ENCODE results near the gene ZBTB44.
"Not testable (repeated sequence)": the region's sequence is repeated elsewhere in the genome, so short reads cannot be mapped to it uniquely, and the experiment has no call there.

The ZBTB44 gene

DNA sequence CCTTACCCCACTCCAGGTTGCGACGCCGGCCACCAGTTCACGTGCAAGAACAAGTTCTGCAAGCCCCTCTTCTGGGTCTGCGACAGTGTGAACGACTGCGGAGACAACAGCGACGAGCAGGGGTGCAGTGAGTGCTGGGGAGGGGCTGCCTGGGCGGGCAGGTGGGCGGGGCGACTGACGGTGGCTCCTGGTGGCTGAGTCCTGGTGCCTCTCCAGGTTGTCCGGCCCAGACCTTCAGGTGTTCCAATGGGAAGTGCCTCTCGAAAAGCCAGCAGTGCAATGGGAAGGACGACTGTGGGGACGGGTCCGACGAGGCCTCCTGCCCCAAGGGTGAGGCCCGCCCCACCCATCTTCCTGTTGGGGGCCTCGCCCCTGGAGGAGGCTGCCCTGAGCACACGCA, 116.4 kb downstream of the ZBTB44 start:
- no peak for DNase-seq (ENCODE audit: low read depth)

DNA sequence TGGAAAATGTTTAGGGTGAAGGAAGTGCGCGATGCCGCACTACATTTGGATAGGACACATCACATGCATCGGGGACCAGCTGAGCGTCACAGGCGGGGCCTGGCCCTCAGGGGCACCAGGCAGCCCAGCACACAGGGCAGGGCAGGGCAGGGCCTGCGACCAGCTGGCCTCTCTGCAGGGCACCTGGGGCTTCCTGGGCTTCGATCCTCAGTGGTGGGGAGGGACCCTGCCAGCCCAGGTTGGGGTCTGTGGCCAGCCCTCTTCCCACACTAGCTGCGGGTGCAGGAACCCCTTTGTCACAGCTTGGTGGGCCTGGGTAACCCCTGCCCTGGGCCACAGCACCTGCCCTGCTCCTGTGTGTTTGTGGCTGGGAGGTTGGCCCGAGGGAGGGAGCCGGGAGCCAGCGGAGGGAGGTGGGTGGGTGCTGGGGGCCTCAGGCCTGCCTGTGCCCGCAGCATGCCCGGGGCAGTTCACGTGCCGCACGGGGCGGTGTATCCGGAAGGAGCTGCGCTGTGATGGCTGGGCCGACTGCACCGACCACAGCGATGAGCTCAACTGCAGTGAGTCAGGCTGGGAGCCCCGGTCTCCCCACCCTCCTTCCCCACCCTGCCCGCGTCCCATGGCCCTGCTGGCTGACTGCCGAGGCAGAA, 117.2 kb downstream of the ZBTB44 start:
- DNase-seq (ENCODE audit: low read depth) = no peak

DNA sequence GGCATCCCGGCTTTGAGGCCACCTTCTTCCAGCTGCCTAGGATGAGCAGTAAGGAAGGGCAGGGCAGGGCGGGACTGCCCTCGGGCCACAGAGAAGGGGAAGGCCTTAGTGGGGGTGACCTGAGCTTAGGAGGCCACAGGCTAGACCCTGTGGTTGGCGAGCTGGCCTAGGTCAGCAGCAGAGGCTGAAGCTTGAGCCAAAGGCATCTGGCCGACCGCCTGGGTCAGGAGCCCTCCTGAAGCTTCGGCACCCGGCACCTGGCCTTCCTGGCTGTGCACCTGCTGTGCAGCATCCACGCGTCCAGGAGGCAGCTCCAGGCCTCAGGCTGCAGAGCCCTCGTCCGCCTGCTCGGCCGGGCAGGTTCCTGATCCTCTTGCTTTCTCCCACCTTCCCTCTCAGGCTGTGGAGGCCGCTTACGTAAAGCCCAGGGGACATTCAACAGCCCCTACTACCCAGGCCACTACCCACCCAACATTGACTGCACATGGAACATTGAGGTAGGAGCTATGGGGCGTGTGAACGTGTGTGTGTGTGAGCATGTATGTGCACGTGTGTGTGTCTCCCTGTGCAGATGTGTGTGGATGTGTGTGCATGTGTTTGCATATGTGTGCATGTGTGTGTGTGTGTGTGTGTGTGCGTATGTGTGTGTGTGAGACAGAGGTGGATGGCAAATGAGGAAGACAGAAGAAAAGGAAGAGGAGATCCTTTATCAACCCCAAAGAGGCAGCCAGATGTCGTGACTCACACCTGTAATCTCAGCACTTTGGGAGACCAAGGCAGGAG, 120.3 kb downstream of the ZBTB44 start:
- no peak for DNase-seq (ENCODE audit: low read depth)

DNA sequence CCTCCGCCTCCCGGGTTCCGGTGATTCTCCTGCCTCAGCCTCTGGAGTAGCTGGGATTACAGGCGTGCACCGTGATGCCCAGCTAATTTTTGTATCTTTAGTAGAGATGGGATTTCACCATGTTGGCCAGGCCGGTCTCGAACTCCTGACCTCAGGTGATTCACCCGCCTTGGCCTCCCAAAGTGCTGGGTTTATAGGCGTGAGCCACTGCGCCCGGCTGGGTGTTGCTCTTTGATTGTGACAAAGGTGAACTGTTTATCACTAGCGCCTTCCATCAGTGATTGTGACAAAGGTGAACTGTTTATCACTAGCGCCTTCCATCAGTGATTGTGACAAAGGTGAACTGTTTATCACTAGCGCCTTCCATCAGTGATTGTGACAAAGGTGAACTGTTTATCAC, 121.2 kb downstream of the ZBTB44 start:
- DNase-seq (ENCODE audit: low read depth) = not testable (repeated sequence)

DNA sequence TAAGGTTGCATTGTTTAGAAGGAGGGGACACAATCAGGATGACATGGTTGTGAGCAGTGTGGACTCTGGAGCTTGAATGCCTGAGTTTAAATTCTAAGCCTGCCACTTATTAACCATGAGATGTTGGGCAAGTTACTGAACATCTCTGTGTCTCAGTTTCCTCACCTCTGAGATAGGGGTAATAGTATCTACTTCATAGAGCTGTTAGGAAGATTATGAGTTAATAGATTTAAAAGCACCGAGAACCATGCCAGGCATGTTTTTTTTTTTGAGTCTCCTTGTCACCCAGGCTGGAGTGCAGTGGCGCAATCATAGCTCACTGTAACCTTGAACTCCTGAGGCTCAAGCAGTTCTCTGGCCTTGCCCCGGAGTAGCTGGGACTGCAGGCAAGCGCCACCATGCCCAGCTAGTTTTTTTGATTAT, 121.9 kb downstream of the ZBTB44 start:
- DNase-seq (ENCODE audit: low read depth) = no peak

DNA sequence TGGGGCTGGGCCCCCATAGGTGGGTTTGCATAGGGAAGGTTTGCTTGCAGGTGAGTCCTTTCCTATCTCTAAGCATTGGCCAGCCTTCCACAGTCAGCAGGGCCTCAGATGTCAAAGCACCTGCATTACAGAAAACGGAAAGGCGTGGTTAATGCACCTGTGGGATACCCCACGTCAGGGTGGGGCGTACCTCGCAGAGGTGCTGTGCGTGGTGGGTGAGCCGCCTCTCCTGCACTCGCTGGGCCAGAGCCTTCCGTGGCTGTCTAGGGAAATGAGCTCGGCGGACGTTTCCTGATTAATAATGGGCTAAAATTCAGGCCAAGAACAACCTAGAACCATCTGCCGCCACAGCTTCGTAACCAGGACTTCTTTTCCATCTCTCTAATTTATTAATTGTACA, 122.8 kb downstream of the ZBTB44 start:
- no peak for DNase-seq (ENCODE audit: low read depth)

DNA sequence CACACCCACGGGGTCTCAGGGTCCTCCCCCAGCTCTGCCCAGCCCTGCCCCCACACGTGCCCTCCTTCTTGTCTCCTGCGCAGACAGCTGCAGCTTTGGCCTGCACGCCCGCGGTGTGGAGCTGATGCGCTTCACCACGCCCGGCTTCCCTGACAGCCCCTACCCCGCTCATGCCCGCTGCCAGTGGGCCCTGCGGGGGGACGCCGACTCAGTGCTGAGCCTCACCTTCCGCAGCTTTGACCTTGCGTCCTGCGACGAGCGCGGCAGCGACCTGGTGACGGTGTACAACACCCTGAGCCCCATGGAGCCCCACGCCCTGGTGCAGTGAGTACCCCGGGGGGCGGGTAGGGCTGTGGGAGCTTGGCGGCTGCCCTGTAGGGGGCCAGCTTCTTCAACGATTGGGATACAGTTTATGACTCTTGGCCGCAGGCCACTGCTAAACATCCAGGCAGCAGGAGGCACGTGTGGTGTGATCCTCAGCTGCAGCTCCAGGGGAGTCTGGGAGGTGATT, 124.3 kb downstream of the ZBTB44 start:
- no peak for DNase-seq (ENCODE audit: low read depth)

DNA sequence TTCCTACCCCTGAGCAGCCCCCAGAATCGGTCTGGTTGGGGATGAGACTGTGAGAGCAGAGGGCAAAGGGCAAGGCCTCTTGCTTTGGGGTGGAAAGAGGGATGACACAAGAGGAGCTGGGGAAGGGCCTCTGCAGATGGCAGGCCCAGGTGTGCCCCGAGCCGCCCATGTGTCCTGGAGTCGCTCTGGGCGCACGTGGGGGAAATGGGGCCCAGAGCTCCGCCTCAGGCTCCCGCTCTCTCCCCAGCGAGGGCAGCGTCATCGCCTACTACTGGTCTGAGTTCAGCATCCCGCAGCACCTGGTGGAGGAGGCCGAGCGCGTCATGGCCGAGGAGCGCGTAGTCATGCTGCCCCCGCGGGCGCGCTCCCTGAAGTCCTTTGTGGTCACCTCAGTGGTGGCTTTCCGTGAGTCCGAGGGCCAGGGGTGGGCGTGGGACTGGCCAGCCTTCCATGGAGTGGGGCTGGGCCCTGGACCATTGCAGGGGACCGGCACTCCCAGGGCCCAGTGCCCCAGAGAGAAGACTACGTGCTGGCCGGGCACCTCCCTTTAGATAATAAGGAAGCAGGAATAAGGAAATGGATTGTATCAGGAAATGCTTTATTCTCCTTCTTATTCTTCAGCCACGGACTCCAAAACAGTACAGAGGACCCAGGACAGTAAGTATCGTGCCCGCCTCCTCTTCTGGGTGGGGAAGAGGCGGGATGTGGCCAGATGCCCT, 125.1 kb downstream of the ZBTB44 start:
- DNase-seq (ENCODE audit: low read depth) = no peak

DNA sequence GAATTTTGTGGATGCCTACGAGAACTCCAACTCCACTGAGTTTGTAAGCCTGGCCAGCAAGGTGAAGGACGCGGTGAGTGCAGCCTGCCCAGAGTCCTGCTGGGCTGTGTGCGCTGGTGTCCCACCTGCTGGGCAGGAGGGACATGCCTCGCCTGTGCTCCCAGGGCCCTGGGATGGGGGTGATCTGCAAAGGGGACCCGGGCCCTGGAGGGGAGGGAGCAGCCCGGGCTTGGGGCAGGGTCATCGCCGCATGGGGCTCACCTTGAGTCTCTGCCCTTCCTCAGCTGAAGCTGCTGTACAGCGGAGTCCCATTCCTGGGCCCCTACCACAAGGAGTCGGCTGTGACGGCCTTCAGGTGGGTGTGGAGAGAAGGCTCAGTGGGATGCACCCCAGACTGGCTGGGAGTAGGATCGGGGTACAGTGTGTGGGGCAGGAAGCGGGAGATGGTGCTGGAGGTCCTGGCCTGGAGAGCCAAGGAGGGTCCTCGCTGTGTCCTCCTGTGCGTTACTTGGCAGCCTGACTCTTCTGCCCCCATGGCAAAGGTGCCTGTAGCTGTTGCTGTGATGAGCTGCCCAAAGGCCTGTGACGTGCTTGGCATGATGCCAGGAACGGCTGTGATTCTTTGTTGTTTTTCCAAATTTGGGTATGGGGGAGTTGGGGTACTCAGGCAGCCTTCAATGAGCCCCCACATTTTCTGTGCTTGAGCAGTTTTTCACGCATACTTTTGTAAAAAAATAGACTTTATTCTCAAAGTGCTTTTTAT, 126.0 kb downstream of the ZBTB44 start:
- DNase-seq (ENCODE audit: low read depth) = no peak

DNA sequence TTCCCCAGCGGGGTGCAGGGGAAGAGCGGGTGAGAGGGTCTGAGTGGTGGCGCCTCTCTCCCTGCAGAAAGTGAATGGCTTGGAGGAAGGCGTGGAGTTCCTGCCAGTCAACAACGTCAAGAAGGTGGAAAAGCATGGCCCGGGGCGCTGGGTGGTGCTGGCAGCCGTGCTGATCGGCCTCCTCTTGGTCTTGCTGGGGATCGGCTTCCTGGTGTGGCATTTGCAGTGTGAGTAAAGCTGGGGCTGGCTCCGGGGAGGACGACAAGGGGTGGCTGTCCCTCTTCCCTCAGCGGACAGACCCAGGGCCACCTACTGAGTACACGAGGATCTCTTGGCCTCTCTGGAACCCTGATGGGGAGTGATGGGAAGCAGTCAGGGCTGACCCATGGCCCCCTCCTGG, 126.7 kb downstream of the ZBTB44 start:
- no peak for DNase-seq (ENCODE audit: low read depth)

DNA sequence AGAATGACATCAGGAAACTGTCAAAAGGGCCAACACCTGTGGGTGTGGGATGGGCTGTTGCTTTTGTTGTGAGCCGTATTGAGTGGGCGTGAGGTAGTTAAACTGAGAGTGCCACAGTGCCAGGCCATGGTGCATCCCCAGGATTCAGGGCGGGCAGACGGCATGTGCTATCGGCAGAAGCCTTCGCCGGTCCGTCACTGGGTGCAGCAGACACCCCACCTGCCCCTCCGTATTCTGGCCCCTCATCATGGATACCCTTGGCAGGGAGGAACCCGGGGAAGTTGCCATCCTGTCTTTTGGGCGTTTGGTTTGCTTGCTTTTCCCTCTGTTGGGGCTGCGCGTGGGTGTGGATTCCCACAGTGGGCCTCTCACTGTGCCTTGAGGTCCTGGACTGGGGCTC, 127.6 kb downstream of the ZBTB44 start:
- DNase-seq (ENCODE audit: low read depth) = no peak

DNA sequence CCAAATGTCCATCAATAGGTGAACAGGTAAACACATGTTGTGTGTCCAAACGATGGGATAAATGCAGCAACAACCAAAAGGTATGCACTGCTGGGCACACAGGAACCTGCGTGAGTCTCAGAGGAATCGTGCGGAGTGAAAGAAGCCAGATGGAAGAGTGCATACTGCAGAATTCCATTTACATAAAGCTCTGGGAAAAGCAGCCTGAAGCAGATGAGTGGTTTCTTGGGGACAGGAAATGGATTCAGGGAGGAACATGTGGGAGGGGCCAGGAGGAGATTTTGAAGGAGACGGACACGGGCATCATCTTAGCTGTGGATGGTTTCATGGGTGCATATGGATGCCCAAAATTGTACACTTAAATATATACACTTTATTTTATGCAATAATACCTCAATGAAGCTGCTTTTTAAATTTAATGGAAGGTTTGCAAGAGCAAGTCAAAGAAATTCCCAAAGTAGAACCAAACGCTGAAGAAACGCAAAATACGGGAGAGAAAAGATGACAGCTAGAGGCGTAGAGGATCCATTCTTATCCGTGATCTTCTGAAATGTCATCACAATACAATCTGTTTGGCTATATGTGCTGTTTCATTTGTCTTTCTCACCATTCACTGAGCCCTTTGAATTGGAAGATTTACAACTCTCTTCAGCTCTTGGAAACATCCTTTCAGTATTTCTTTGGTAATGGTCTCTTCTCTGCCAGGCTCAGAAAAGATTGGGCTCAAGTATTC, 130.7 kb downstream of the ZBTB44 start:
- no peak for DNase-seq (ENCODE audit: low read depth)

DNA sequence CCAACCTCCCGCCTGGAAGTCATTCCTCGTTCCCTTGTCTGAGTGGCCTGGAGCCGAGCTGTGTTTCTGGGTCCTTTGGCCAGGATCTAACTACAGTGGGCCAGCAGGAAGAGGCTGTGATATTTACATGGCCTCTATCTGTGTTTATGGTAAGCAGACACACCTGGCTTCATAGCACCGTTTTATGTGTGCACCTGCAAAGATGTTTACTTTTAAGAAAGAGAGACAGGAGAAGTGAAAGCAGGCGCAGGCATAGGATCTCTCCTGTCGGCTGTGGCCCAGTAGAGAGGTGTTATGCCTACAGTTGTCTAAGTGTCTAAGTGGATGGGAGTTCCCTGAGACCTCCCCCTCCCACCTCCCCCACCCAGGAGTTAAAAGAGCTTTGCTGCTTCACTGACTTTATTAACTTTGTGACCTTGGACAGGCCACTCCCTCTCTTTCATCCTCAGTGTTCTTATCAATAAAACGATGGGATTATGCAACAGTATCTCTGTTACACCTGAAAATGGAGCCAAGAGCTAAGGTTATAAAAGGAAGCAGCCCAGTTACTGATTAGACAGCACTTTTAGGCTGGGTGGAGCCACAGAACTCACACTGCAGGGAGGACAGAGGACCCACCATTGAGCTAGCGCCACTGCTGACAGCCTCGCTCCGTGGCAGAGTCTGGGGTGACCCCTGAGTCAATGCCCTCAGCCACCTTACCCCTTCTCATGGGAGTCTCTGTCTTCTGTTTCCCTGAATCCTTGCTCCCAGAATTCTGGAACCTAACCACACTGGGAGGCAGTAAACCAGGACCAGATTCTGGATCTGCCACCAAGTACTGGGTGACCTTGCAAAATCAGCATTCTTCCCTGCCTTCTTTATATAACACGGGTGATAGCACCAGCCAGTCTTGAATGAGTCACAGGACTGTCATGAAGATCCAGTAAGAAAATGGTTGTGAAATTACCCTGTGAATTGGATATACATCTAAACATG, 133.1 kb downstream of the ZBTB44 start:
- DNase-seq (ENCODE audit: low read depth) = no peak

DNA sequence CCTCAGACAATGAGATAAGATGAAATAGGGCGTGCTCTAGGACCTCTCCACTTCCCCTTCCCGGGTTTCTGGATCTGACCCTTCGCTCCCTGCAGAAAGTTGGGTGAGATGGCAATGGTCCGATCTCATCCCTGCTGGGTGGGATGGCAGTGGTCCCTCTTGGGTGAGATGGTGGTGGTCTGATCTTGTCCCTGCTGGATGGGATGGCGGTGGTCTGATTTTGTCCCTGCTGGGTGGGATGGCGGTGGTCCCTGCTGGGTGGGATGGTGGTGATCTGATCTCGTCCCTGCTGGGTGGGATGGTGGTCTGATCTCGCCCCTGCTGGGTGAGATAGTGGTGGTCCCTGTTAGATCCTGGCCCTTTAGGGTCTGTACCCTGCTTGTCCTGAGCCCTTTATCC, 133.8 kb downstream of the ZBTB44 start:
- no peak for DNase-seq (ENCODE audit: low read depth)

DNA sequence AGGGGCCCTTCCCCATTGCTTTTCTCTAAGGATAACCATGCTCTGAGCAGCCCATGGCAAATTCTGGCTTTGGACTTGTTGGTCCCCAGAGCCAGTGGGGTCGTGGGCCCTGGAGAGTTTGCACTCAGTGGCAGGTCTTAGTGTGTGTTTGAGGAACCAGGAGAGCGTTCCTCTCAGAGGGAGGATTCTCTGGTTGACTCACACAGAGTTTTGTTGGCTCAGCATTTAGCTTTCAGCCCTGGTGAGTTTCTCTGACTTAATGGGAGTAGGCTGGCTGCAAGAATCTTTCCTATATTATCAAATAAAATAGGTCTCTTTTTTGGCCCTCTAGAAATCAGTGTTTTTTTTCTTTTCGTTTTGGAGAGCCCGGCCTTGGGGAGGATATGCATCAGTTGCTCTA, 134.2 kb downstream of the ZBTB44 start:
- DNase-seq (ENCODE audit: low read depth) = no peak

DNA sequence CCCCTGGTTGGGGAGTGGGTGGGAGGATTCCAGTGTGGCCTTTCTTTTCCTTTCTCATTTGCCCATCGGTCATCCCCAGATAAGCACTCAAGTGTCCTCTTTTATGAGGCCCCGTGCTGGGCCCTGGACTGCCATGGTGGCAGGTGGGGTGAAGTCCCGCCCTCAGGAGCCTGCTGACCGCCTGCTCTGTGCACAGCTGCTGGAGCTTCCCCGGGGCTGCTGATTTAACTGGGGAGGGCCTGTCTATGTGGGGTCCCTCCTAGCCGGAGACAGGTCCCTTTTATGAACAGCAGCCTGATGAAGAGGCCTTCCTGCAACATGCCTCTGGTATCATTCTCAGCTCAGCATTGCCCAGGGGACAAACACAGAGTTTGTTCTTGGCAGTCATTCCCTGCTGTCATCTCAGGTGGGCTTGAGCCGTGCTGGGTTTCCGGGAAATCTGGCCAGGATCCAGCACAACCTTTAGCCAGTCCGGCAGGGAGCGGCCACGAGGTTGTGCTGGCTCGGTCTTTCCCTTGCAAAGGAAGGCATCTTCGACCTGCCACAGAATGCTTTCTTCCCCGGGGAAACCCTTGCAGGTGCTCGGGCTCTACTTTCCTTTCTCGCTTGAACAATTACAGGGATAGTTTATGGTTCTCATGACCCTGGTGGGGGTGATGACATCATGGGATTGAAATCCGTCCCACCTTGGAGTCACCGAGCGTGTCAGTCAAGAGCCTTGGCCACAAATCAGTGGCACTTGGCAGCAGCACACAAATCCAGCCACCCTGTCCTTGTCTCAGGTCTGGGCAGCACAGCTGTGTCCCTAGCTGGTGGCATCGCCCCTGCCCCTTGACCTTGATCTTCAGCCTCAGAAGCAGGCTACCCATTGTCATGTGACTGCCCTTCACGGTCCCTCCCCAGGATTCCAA, 135.1 kb downstream of the ZBTB44 start:
- DNase-seq (ENCODE audit: low read depth) = no peak

DNA sequence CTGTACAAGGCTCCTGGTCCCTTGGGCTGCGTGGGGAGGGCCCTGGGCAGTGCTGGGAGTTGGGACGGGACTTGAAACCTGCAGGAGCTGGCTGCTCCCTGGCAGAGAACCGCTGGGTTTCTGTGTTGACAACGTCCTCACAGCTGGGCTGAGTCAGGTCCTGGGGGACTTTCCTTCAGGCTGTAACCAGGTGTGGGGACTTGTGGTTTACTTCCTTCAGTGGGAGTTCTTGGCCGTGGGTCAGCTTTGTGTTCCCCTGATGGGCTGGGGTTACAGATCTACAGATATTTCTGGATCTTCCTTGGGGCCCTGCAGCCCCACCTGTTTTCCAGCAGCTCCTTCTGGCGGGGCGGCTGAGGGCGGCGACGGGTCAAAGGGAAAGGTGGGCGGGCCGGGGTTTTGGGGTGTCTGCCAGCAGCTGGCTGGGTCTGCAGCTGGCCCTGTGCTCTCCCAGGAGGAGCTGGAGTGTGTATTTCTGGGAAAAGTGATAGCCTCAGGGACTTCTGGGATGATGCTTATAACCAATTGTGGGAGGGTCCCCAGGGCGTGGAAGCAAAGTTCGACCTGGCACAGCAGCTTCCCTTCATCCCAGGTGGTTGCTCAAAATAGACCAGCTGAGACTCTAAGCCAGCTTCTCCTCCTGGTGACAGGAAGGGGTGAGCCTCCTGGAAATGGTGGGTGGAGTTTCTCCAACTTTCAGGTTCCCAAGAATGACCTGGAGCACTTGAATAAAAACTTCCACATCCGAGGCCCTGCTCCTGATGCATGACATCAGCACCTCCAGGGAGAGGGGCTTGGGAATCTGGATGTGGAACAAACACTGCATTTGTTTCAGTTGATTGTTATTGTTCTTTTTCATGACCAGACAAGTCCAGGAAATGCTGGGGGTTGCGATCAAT, 136.0 kb downstream of the ZBTB44 start:
- DNase-seq (ENCODE audit: low read depth) = no peak

DNA sequence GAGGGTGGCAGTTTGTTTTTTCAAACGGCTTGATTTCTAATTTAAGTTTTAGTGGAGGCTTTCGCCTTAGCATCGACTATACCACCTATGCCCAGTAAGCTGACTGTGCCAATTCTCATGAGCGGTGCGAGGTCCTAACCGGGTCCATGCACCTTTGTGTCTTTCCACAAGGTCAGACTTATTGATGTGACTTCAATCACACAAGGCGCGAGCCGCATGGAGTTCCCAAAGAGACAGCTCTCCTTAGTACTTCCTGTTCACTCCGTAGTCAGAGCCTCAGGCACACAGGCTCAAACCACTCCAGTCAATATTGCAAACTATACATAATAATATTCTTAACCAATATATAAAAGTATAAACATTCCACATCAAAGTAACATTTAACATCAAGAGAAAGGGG, 136.9 kb downstream of the ZBTB44 start:
- no peak for DNase-seq (ENCODE audit: low read depth)
